AG04449 (cell line): Measurements from ENCODE around the gene KCNMA1.

Source experiments
- CTCF ChIA-PET: fragments of 350-600 bp; formaldehyde crosslinking; extraction: SDS; loops from one replicate; lab custom pipeline; 2021; ENCODE audit warnings: antibody characterized with exemption; lab: Yijun Ruan, JAX
- POLR2A ChIA-PET: fragments of 400-600, 350-600 bp; formaldehyde crosslinking; extraction: SDS; loops from one replicate; lab custom pipeline; 2020; ENCODE audit warnings: antibody characterized with exemption, inconsistent platforms; lab: Yijun Ruan, JAX
- DNase-seq: peaks from one replicate; pipeline ENCODE4 v3.0.0-alpha.2; 2010; ENCODE audit warnings: low read depth, low spot score
- H3K4me3 ChIP-seq: 2 replicates; pipeline ENCODE4 v1.5.1; 2011; ENCODE audit warnings: low read depth, mild to moderate bottlenecking, control low read depth, low read length
- CTCF ChIP-seq: IDR thresholded peaks from one replicate; pipeline ENCODE4 v1.5.1; 2011; ENCODE audit warnings: mild to moderate bottlenecking, moderate library complexity, low read length, control low read depth, inconsistent platforms; ENCODE audit not compliant: insufficient read depth; ENCODE audit errors: missing control alignments

KCNMA1 gene

GRCh38 chr10:77633376-77633775, 4.2 kb downstream of the KCNMA1 start:
- H3K4me3 ChIP-seq, result no peak overlapping the region
- ChIA-PET CTCF (interaction anchor here (0.9 to 20.9 kb wide), 10 partner anchors 8 to 466 kb away, joined by 3 to 556 read pairs (median 7); no protein-coding TSS in a partner anchor), POLR2A (interaction anchor here (0.6 to 2.1 kb wide), 3 partner anchors 17 to 129 kb away, joined by 3 to 6 read pairs (median 3); no protein-coding TSS in a partner anchor)
- DNase-seq, result no peak
- TF ChIP-seq CTCF, result no peak

GRCh38 chr10:77631241-77631640, 6.4 kb downstream of the KCNMA1 start:
- ChIA-PET CTCF (interaction anchor here (0.6 to 20.9 kb wide), 5 partner anchors 10 to 718 kb away, joined by 3 to 556 read pairs (median 10); no protein-coding TSS in a partner anchor), POLR2A (no interaction called here)
- H3K4me3 ChIP-seq, result no peak overlapping the region
- no peak for TF ChIP-seq CTCF
- no peak for DNase-seq

- no peak for DNase-seq
- CTCF ChIA-PET, result interaction anchor here (0.7 to 2.3 kb wide), 6 partner anchors 9 to 456 kb away, joined by 3 to 12 read pairs (median 3); no protein-coding TSS in a partner anchor
- no peak for TF ChIP-seq CTCF
- POLR2A ChIA-PET, result no interaction called here
- H3K4me3 ChIP-seq, result no peak overlapping the region
These were observed 7.1 kb downstream of the KCNMA1 start for GRCh38 chr10:77630507-77630848.

GRCh38 chr10:77629775-77630506, 7.7 kb downstream of the KCNMA1 start:
- ChIA-PET POLR2A (no interaction called here), CTCF (interaction anchor here (0.7 to 2.3 kb wide), 7 partner anchors 7 to 456 kb away, joined by 3 to 12 read pairs (median 3); partner anchors contain the start of gene KCNMA1)
- no peak for DNase-seq
- no peak for TF ChIP-seq CTCF
- no peak overlapping the region for H3K4me3 ChIP-seq

- no peak for TF ChIP-seq CTCF
- H3K4me3 ChIP-seq, result no peak overlapping the region
- DNase-seq, result no peak
- ChIA-PET POLR2A (no interaction called here), CTCF (interaction anchor here (1.0 to 2.3 kb wide), 5 partner anchors 8 to 209 kb away, joined by 3 to 12 read pairs (median 3); partner anchors contain the start of gene KCNMA1)
These were observed 8.5 kb downstream of the KCNMA1 start for GRCh38 chr10:77628906-77629730.
